Measurements from ENCODE around the gene NELL1. TPM values are rescaled to one million over a fixed set of nuclear protein-coding genes. Genes with fewer than 3 reads are reported as not detected.

NELL1 gene
- polyA plus RNA-seq, 1 experiment: not detected

- Histone ChIP-seq H3K4me3 (ENCODE audit: low read depth, low read length) (no peak overlapping the region), H3K9me3 (ENCODE audit: control insufficient read depth, insufficient read depth, low read length) (peaks cover 3% of the 10 kb centered on the region; the same call in 1 of the 2 replicates), H3K27me3 (ENCODE audit: control insufficient read depth, insufficient read depth, low read length) (no peaks in the 10 kb centered on the region), H3K27ac (ENCODE audit: low read depth, low read length) (no peak overlapping the region)
- ChIA-PET CTCF (no interaction called here), POLR2A (no interaction called here)
- no peak for DNase-seq (ENCODE audit: low read depth, low spot score)
- TF ChIP-seq CTCF (IDR thresholded peaks at IDR 0.05; ENCODE audit: low read depth, low read length): no peak
These were observed 757.5 kb downstream of the NELL1 start for GRCh38 chr11:21426931-21427330.

GRCh38 chr11:21427726-21428125, 758.3 kb downstream of the NELL1 start:
- no peak for TF ChIP-seq CTCF (IDR thresholded peaks at IDR 0.05; ENCODE audit: low read depth, low read length)
- no peak overlapping the region for H3K4me3 ChIP-seq (ENCODE audit: low read depth, low read length)
- no peak for DNase-seq (ENCODE audit: low read depth, low spot score)
- ChIA-PET POLR2A (no interaction called here), CTCF (no interaction called here)
- peaks cover 3% of the 10 kb centered on the region; the same call in 1 of the 2 replicates for H3K9me3 ChIP-seq (ENCODE audit: control insufficient read depth, insufficient read depth, low read length)
- no peak overlapping the region for H3K27ac ChIP-seq (ENCODE audit: low read depth, low read length)
- no peaks in the 10 kb centered on the region for H3K27me3 ChIP-seq (ENCODE audit: control insufficient read depth, insufficient read depth, low read length)

- peaks cover 6% of the 10 kb centered on the region for H3K9me3 ChIP-seq (ENCODE audit: control insufficient read depth, insufficient read depth, low read length)
- CTCF ChIA-PET: no interaction called here
- POLR2A ChIA-PET: no interaction called here
These were observed 759.4 kb downstream of the NELL1 start for GRCh38 chr11:21428796-21429195.

GRCh38 chr11:21429401-21429800, 760.0 kb downstream of the NELL1 start:
- ChIA-PET CTCF (no interaction called here), POLR2A (no interaction called here)
- no peak for DNase-seq (ENCODE audit: low read depth, low spot score)
- Histone ChIP-seq H3K27ac (ENCODE audit: low read depth, low read length) (no peak overlapping the region), H3K9me3 (ENCODE audit: control insufficient read depth, insufficient read depth, low read length) (peaks cover 7% of the 10 kb centered on the region), H3K4me3 (ENCODE audit: low read depth, low read length) (no peak overlapping the region), H3K27me3 (ENCODE audit: control insufficient read depth, insufficient read depth, low read length) (no peaks in the 10 kb centered on the region)
- TF ChIP-seq CTCF (IDR thresholded peaks at IDR 0.05; ENCODE audit: low read depth, low read length): no peak

More at GRCh38 chr11:21428796-21429195, 759.4 kb downstream of the NELL1 start:
- Histone ChIP-seq H3K27ac (ENCODE audit: low read depth, low read length) (no peak overlapping the region), H3K27me3 (ENCODE audit: control insufficient read depth, insufficient read depth, low read length) (no peaks in the 10 kb centered on the region), H3K4me3 (ENCODE audit: low read depth, low read length) (no peak overlapping the region)
- no peak for TF ChIP-seq CTCF (IDR thresholded peaks at IDR 0.05; ENCODE audit: low read depth, low read length)
- DNase-seq (ENCODE audit: low read depth, low spot score): no peak

- H3K27me3 ChIP-seq (ENCODE audit: control insufficient read depth, insufficient read depth, low read length): no peaks in the 10 kb centered on the region
- ChIA-PET POLR2A (no interaction called here), CTCF (interaction anchor here (0.7 kb wide), 1 partner anchor 63 kb away, joined by 4 read pairs; no protein-coding TSS in a partner anchor)
- no peak for DNase-seq (ENCODE audit: low read depth, low spot score)
- TF ChIP-seq CTCF (IDR thresholded peaks at IDR 0.05; ENCODE audit: low read depth, low read length): no peak
- no peak overlapping the region for H3K27ac ChIP-seq (ENCODE audit: low read depth, low read length)
- no peak overlapping the region for H3K4me3 ChIP-seq (ENCODE audit: low read depth, low read length)
- H3K9me3 ChIP-seq (ENCODE audit: control insufficient read depth, insufficient read depth, low read length): peaks cover 7% of the 10 kb centered on the region
These were observed 761.2 kb downstream of the NELL1 start for GRCh38 chr11:21430537-21430936.
